Caco-2 (cell line): ENCODE data around the gene ABCF2. TPM values are rescaled to one million over a fixed set of nuclear protein-coding genes. Genes with fewer than 3 reads are reported as not detected.

ENCODE experiments used
- BruUV-seq: library from RNA; stranded (reverse); fragments of 400-500 nt; replicated peaks from 2 replicates; lab custom pipeline; 2021; lab: Mats Ljungman, UMichigan
- CTCF ChIA-PET: fragments of 300-600 bp; sonication (Branson Sonifier 250); formaldehyde crosslinking; loops from one replicate; lab custom pipeline; 2022; ENCODE audit warnings: antibody characterized with exemption; lab: Charles Lee
- POLR2A ChIA-PET: fragments of 300-600 bp; sonication (Branson Sonifier 250); formaldehyde crosslinking; loops from one replicate; lab custom pipeline; 2022; ENCODE audit warnings: antibody characterized with exemption; lab: Charles Lee
- DNase-seq, 2 experiments: peaks; one replicate each; pipeline versions ENCODE4 v3.0.0 to v3.0.0-alpha.2; 2020 to 2022
- H3K27me3 ChIP-seq: replicated peaks from 2 replicates; pipeline ENCODE4 v1.6.0; 2011; ENCODE audit warnings: low read length; ENCODE audit not compliant: control insufficient read depth, insufficient read depth
- H3K36me3 ChIP-seq: 2 replicates; pipeline ENCODE4 v1.5.1; 2011; ENCODE audit warnings: low read length; ENCODE audit not compliant: control insufficient read depth, insufficient read depth
- H3K4me1 ChIP-seq: fragments of 250-450 bp; sonication (Bioruptor Pico); 2 replicates; pipeline ENCODE4 v1.5.1; 2020; ENCODE audit warnings: mild to moderate bottlenecking
- H3K4me3 ChIP-seq: 2 replicates; pipeline ENCODE4 v1.5.1; 2011; ENCODE audit warnings: low read depth, mild to moderate bottlenecking, control low read depth, low read length
- H3K9me3 ChIP-seq: fragments of 250-450 bp; sonication (Bioruptor Pico); 2 replicates; pipeline ENCODE4 v1.5.1; 2020; ENCODE audit warnings: mild to moderate bottlenecking, moderate library complexity
- H3K27ac Mint-ChIP-seq: one replicate; pipeline ENCODE4 v1.8.0; 2022; ENCODE audit warnings: mixed read lengths; ENCODE audit not compliant: unreplicated experiment
- H3K27me3 Mint-ChIP-seq: one replicate; pipeline ENCODE4 v1.8.0; 2022; ENCODE audit warnings: mixed read lengths; ENCODE audit not compliant: insufficient read depth, unreplicated experiment
- H3K36me3 Mint-ChIP-seq: one replicate; pipeline ENCODE4 v1.8.0; 2022; ENCODE audit warnings: mild to moderate bottlenecking, mixed read lengths; ENCODE audit not compliant: insufficient read depth, unreplicated experiment
- H3K4me1 Mint-ChIP-seq: one replicate; pipeline ENCODE4 v1.8.0; 2022; ENCODE audit warnings: low read depth, mixed read lengths; ENCODE audit not compliant: unreplicated experiment
- H3K4me3 Mint-ChIP-seq: one replicate; pipeline ENCODE4 v1.8.0; 2022; ENCODE audit warnings: mild to moderate bottlenecking, moderate library complexity, mixed read lengths; ENCODE audit not compliant: unreplicated experiment
- H3K9me3 Mint-ChIP-seq: one replicate; pipeline ENCODE4 v1.8.0; 2022; ENCODE audit warnings: mixed read lengths; ENCODE audit not compliant: unreplicated experiment
- intact Hi-C: fragments of 100-400 bp; cut with micrococcal nuclease; formaldehyde crosslinking; loops from one replicate; pipeline ENCODE4 v1.10.0; 2022; ENCODE audit not compliant: unreplicated experiment
- total RNA-seq: library from RNA; stranded (reverse); gene quantifications from 2 replicates; pipeline ENCODE4 v1.2.3, GENCODE V29; 2022
- TF ChIP-seq, protein P1 (sequence below), 2 experiments: fragments of 200-600 bp in 1 of 2; IDR thresholded peaks; 1 replicate in 1 of 2; 2 replicates in 1 of 2; pipeline versions ENCODE4 v1.5.1 to v1.8.0; 2011 to 2022; ENCODE audit warnings: antibody characterized with exemption in 1 of 2, control low read depth in 1 of 2, inconsistent platforms in 1 of 2, low read depth in 1 of 2, low read length in 1 of 2, mild to moderate bottlenecking in 1 of 2, moderate library complexity in 1 of 2; ENCODE audit not compliant: insufficient read depth in 1 of 2, severe bottlenecking in 1 of 2, unreplicated experiment in 1 of 2

The ABCF2 gene
- total RNA-seq, 1 experiment from 2014 or later: 57.8 TPM

DNA sequence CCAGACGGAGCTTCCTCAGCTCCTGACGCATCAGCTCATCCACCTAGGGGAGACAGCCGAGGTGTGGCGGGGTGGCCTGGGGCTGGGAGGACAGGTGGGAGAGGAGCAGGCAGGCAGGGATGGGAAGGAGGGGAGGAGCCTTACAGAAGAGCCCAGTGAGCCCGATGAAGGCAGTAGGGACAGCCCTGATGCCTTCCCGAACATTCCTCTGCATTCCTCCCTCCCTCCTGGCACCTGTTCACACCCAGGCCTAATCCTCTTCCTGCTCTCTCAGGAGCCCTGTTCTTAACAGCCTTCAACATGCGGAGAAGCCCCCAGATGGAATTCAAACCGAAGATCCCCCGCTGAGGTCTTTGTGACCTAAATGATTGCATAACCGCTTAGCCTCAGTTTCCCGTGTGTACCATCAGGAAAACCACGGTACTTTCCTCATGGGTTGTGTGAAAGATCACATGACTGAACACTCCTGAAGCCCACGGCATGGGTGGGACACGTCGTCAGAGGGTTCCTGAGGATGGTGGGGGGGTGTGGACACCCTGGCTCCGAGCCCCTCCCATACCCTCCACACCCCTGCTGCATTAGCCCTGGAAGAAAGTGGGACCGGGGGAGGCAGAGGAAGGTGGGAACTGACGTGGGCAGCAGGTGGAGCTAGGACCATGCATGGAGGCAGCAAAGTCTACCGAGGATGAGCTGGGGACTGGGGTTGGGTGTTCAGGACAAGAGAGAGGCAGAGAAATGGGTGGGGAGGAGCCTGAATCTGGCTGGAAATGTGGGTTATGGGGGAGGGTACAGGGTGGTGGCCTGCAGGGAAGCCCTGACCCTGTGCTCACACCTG lies 31.2 kb downstream of the ABCF2 start:
- peaks cover 3% of the 10 kb centered on the region; the same call in 1 of the 2 replicates for H3K27me3 ChIP-seq
- Mint-ChIP-seq H3K9me3 (no peaks in the 10 kb centered on the region), H3K4me3 (no peak overlapping the region), H3K4me1 (no peaks in the 10 kb centered on the region), H3K27me3 (peaks cover 7% of the 10 kb centered on the region), H3K27ac (no peak overlapping the region), H3K36me3 (no peaks in the 10 kb centered on the region)
- TF ChIP-seq, protein P1, sequence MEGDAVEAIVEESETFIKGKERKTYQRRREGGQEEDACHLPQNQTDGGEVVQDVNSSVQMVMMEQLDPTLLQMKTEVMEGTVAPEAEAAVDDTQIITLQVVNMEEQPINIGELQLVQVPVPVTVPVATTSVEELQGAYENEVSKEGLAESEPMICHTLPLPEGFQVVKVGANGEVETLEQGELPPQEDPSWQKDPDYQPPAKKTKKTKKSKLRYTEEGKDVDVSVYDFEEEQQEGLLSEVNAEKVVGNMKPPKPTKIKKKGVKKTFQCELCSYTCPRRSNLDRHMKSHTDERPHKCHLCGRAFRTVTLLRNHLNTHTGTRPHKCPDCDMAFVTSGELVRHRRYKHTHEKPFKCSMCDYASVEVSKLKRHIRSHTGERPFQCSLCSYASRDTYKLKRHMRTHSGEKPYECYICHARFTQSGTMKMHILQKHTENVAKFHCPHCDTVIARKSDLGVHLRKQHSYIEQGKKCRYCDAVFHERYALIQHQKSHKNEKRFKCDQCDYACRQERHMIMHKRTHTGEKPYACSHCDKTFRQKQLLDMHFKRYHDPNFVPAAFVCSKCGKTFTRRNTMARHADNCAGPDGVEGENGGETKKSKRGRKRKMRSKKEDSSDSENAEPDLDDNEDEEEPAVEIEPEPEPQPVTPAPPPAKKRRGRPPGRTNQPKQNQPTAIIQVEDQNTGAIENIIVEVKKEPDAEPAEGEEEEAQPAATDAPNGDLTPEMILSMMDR (IDR thresholded peaks at IDR 0.05; ENCODE audit: insufficient read depth in 1 of 2, low read depth in 1 of 2, low read length in 1 of 2, severe bottlenecking in 1 of 2, unreplicated experiment in 1 of 2): no peak
- BruUV-seq: no TSS peak
- no peak overlapping the region for H3K4me3 ChIP-seq
- H3K4me1 ChIP-seq: no peaks in the 10 kb centered on the region
- DNase-seq: no peak
- ChIA-PET POLR2A (no interaction called here), CTCF (interaction anchor here (1.1 kb wide), 1 partner anchor 28 kb away, joined by 3 read pairs; the partner anchor contains the start of gene GBX1)
- H3K9me3 ChIP-seq: no peaks in the 10 kb centered on the region
- intact Hi-C loops: no loop called here
- no peaks in the 10 kb centered on the region for H3K36me3 ChIP-seq

DNA sequence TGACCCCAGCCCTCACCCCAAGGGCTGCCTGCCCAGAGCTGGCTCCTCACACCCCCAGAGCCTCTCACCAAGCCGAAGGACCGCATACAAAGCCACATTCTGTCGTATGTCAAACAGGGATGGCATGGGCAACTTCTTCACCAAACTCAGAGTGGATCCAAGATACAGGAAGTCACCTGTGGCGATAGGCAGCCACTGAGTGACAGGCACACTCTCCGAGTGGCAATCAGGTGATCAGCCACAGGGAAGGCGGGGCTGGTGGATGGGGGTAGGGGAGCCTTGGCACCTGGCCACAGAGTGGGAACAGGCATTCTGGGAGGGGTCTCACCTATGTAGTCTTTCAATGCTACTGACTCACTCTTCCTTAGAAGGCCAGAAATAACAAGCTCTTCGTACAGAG lies 32.8 kb downstream of the ABCF2 start:
- Mint-ChIP-seq H3K4me3 (no peak overlapping the region), H3K27me3 (peaks cover 12% of the 10 kb centered on the region), H3K4me1 (no peaks in the 10 kb centered on the region), H3K36me3 (no peaks in the 10 kb centered on the region), H3K9me3 (no peaks in the 10 kb centered on the region), H3K27ac (no peak overlapping the region)
- no TSS peak for BruUV-seq
- POLR2A ChIA-PET: no interaction called here
- CTCF ChIA-PET: interaction anchor here (0.7 to 1.1 kb wide), 2 partner anchors 27 to 176 kb away, joined by 3 read pairs; partner anchors contain the start of gene GBX1
- DNase-seq: no peak
- no peak overlapping the region for H3K4me3 ChIP-seq
- no peaks in the 10 kb centered on the region for H3K4me1 ChIP-seq
- H3K36me3 ChIP-seq: no peaks in the 10 kb centered on the region
- intact Hi-C loops: no loop called here
- no peaks in the 10 kb centered on the region for H3K9me3 ChIP-seq
- TF ChIP-seq, protein P1 (IDR thresholded peaks at IDR 0.05; ENCODE audit: insufficient read depth in 1 of 2, low read depth in 1 of 2, low read length in 1 of 2, severe bottlenecking in 1 of 2, unreplicated experiment in 1 of 2): no peak
- peaks cover 3% of the 10 kb centered on the region; the same call in 1 of the 2 replicates for H3K27me3 ChIP-seq

DNA sequence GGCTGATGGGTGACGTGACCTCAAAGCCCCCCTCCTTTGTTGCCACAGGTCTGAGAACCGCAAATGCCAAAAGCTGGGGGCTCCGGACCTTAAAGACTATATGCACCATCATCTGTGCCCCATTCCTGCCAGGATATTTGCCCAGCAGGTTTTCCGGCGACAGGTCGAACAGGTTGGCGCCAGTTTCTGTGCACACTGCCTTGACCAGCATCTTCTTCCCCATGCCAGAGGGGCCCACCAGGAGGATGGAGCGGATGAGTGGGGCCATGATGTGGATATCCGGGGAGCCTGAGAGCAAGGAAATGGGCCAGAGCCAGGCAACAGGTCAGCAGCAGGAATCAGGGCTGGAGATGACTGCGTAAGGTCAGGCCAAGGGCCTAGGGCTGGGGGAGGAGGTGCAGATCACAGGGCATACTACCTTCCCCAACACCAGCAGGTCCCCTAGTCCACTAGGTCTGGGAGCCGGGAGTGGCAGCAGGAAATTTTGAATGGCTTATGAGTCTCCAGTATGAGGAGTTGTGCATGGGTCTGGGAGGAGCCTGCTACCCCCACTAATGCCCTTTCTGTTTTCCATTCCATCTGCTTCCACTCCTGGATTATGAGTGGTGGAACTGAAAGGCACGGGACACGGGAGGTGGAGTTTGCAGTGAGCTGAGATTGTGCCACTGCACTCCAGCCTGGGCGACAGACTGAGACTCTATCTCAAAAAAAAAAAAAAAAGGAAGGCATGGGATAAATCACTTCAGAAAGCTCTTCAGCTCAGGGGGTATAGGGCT lies 33.6 kb downstream of the ABCF2 start:
- no peak overlapping the region for H3K4me3 ChIP-seq
- H3K27ac Mint-ChIP-seq: no peak overlapping the region
- H3K36me3 ChIP-seq: no peaks in the 10 kb centered on the region
- H3K27me3 Mint-ChIP-seq: peaks cover 15% of the 10 kb centered on the region
- intact Hi-C loops: no loop called here
- no peak overlapping the region for H3K4me3 Mint-ChIP-seq
- H3K4me1 Mint-ChIP-seq: no peaks in the 10 kb centered on the region
- peaks cover 3% of the 10 kb centered on the region; the same call in 1 of the 2 replicates for H3K27me3 ChIP-seq
- CTCF ChIA-PET: no interaction called here
- POLR2A ChIA-PET: no interaction called here
- BruUV-seq: no TSS peak
- no peaks in the 10 kb centered on the region for H3K9me3 ChIP-seq
- H3K9me3 Mint-ChIP-seq: no peaks in the 10 kb centered on the region
- H3K4me1 ChIP-seq: no peaks in the 10 kb centered on the region
- TF ChIP-seq, protein P1 (IDR thresholded peaks at IDR 0.05; ENCODE audit: insufficient read depth in 1 of 2, low read depth in 1 of 2, low read length in 1 of 2, severe bottlenecking in 1 of 2, unreplicated experiment in 1 of 2): no peak
- DNase-seq: no peak
- no peaks in the 10 kb centered on the region for H3K36me3 Mint-ChIP-seq
